NT2/D1 (cell line): Measurements from ENCODE around the gene ZMYND11.
"Not testable (repeated sequence)": the region's sequence is repeated elsewhere in the genome, so short reads cannot be mapped to it uniquely, and the experiment has no call there.

Experiments
- SUZ12 ChIP-seq: IDR thresholded peaks from 2 replicates; pipeline ENCODE4 v1.6.1; 2011; ENCODE audit not compliant: insufficient read length, insufficient read depth; ENCODE audit errors: extremely low read depth
- YY1 ChIP-seq: IDR thresholded peaks from 2 replicates; pipeline ENCODE4 v1.6.1; 2011; ENCODE audit not compliant: insufficient read length, insufficient read depth
- ZNF274 ChIP-seq: IDR thresholded peaks from 2 replicates; pipeline ENCODE4 v1.6.1; 2011; ENCODE audit warnings: mild to moderate bottlenecking, low read depth, low read length

DNA sequence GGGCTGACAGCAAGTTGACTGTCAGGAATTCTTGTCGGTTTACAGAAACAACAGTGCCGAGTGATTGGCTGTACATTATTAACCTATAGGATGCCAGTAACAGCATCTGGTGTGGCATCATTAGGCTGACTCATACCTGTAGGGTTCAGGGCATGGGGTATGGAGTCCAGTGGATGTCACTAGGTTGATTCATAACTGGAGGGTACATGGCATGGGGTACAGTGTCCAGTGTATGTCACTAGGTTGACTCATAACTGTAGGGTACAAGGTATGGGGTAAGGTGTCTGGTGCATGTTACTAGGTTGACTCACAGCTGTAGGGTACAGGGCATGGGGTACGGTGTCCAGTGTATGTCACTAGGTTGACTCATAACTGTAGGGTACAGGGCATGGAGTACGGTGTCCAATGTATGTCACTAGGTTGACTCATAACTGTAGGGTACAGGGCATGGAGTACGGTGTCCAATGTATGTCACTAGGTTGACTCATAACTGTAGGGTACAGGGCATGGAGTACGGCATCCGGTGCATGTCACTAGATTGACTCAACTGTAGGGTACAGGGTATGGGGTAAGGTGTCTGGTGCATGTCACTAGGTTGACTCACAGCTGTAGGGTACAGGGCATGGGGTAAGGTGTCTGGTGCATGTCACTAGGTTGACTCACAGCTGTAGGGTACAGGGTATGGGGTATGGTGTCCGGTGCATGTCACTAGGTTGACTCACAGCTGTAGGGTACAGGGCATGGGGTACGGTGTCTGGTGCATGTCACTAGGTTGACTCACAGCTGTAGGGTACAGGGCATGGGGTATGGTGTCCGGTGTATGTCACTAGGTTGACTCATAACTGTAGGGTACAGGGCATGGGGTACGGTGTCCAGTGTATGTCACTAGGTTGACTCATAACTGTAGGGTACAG, 129.2 kb downstream of the ZMYND11 start:
- not testable (repeated sequence) for TF ChIP-seq YY1, ZNF274, SUZ12
